Neural progenitor cell (in vitro differentiated cells): ENCODE measurements around the gene SUGP1.

Experiments
- EZH2 ChIP-seq: fragments of 200-600 bp; sonication (generic); IDR thresholded peaks from 2 replicates; pipeline ENCODE4 v1.6.1; 2017; ENCODE audit warnings: antibody characterized with exemption, mild to moderate bottlenecking, moderate library complexity
- EZH2phosphoT487 ChIP-seq: fragments of 200-600 bp; sonication (generic); IDR thresholded peaks from 2 replicates; pipeline ENCODE4 v1.6.1; 2017; ENCODE audit warnings: antibody characterized with exemption
- TF ChIP-seq, protein P1 (sequence below): fragments of 200-600 bp; sonication (generic); IDR thresholded peaks from 2 replicates; pipeline ENCODE4 v1.5.1; 2017; ENCODE audit warnings: antibody characterized with exemption, mild to moderate bottlenecking

GRCh38 chr19:19232261-19232721 is 88.0 kb downstream of the SUGP1 start:
- no peak for TF ChIP-seq EZH2phosphoT487
- TF ChIP-seq, protein P1, sequence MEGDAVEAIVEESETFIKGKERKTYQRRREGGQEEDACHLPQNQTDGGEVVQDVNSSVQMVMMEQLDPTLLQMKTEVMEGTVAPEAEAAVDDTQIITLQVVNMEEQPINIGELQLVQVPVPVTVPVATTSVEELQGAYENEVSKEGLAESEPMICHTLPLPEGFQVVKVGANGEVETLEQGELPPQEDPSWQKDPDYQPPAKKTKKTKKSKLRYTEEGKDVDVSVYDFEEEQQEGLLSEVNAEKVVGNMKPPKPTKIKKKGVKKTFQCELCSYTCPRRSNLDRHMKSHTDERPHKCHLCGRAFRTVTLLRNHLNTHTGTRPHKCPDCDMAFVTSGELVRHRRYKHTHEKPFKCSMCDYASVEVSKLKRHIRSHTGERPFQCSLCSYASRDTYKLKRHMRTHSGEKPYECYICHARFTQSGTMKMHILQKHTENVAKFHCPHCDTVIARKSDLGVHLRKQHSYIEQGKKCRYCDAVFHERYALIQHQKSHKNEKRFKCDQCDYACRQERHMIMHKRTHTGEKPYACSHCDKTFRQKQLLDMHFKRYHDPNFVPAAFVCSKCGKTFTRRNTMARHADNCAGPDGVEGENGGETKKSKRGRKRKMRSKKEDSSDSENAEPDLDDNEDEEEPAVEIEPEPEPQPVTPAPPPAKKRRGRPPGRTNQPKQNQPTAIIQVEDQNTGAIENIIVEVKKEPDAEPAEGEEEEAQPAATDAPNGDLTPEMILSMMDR = no peak
- no peak for TF ChIP-seq EZH2
